Measurements from ENCODE around the gene CCDC40.

The CCDC40 gene

DNA sequence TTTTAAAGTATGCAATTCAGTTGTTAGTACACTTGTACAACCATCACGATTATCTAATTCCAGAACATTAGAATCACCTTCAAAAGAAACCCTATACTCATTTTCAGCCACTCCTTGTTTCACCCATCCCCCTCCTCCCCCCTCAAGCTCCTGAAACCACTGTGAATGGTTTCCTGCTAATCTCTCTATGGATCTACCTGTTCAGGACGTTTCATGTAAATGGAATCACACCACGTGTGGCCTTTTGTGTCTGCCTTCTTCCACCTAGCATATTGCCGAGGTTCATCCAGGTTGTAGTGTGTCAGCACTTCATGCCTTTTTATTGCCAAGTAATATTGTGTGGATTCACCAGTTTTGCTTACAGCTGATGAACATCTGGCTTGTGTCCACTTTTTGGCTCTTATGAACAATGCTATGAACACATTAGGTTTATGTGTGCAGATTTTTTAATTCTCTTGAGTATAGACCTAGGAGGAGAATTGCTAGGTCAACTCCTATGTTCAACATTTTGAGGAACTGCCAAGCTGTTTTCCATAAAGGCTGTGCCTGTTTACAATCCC is 92.6 kb downstream of the CCDC40 start:
- DNase-seq (ENCODE audit: insufficient read length, low spot score) (no peak), FAIRE-seq (no peak)

DNA sequence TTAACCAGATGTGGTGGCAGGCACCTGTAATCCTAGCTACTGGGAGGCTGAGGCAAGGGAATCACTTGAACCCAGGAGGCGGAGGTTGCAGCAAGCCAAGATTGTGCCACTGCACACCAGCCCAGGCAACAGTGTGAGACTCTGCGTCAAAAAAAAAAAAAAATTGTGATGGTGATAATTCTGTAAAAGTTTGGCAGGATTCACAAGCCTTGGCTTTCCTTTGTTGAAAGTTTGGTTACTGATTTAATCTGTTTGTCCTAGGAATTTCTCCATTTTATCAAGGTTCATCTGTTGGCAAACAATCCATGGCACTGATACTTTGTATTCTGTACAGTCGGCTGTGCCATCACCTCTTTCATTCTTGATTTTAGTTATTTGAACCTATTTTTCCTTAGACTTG is 94.5 kb downstream of the CCDC40 start:
- DNase-seq (ENCODE audit: insufficient read length, low spot score) (no peak), FAIRE-seq (no peak)

DNA sequence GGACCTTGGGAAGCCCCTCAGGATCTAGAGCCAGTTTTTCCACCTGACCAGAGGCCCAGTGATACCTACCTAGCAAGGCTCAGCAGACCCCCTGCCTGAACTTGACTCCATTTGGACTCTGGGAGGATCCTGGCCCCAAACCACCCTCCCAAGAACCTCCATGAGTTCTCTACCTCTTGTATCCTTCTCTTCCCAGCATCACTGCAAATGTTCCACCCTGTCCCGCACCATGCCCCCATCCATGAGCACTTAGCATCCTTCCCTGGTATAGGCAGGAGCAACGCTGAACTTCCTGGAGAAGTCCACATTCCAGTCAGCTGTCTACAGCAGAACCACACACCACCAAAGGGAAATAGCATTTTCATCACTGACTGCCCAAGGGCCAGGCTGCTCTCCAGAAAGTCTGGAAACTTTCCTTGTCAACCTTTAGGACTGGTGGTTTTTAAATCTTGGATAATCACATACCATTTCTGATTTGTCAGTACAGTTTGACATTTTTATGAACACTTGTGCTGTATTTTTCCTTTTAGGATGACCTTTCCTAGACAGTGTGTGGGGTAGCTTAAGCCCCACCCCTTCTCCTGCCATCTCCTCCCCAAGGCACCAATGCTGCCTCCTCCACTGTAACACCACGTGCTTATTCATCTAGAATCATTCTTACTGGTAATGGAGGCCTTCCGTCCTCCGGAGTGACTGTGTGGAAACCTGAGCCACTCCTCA is 96.6 kb downstream of the CCDC40 start:
- no peak for DNase-seq (ENCODE audit: insufficient read length, low spot score)
- no peak for FAIRE-seq

DNA sequence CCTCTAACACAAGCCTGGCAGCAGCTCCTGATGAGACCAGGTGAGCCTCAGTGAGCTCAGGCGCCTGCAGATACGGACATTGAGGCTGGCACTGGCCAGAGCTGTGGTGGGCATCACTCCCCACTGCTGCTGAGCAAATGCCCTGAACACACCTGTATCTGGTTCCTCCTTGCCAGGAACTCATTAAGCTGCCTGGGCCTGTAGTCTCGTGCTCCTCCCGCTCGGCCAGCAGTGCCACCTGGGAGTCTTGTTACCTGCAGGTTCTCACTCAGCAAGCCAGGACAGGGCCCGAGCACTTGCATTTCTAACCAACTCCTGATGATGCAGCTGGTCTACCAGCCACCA is 97.2 kb downstream of the CCDC40 start:
- no peak for FAIRE-seq
- DNase-seq (ENCODE audit: insufficient read length, low spot score) = no peak

DNA sequence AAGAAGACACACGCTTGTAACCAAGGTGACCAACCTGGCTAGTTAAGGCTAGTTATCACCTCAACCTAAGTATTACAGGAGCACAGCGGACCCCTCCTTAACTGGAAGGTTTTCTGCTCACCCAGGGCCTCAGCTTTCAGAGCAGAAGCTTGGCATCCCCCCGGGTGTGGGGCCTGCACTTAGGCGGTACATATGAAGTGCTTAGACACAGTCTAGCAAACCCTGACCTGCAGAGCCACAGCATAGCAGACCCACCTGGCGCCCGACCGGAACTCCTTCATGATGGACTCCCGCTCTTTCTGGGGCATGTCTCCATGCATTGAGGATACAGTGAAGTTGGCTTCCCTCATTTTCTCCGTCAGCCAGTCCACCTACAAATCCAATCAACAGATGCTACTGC is 100.7 kb downstream of the CCDC40 start:
- no peak for FAIRE-seq

DNA sequence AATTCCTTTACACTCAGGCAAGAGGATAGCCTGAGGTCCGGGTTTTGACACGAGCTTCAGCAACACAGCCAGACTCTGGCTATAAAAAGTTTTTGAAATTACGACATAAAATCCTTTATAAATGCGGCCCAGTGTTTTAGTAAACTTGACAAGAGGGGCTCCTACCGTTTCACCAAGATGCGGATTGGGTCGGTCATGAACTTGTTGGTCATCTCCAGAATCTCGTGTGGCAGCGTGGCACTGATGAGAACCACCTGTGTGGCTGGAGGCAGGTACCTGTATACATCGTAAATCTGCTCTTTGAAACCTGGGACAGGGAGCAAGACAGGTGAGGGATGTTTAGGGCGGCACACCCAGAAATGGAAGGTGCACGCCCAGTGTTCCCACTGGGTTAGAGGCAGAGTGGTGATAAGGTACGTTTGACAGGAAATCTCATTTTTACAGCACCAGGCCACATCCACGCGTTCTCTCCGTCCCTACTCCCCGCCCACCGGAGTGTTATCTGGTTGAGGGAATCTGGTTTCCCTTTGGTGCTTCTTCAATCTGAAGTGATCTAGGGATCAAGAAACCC is 102.5 kb downstream of the CCDC40 start:
- DNase-seq (ENCODE audit: insufficient read length, low spot score) (no peak), FAIRE-seq (no peak)

More for the DNA sequence above, 100.7 kb downstream of the CCDC40 start:
- no peak for DNase-seq (ENCODE audit: insufficient read length, low spot score)

DNA sequence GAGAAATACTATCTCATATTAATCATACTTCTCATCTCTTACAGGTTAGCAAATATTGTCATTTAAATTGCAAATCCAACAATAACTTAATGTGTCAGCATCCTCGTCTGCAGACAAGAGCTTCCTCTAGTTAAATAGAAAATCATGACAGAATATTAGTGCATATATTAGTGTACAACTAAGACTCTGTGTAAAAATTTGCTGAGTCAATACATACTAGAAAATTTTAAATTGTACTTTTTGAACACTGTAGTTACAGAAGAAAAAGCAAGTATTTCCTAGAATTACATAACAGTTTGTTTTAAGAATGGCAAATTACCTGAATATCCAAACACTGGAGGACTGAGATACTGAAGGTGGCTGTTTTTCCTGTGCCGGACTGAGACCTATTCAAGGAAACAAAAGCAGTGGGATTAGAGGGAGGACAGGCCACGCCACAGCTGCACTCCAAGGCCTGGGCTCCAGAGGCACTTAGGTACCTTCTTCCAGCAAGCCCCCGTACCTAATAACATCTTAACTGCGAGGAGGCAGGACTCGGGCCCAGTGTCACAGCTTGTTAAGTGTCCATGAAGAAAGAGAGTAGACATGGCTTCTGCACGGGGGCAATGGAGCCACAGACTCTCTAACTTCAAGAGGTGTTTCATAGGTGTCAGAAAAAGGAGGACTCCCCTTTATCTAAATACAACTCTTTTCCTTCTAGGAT is 105.2 kb downstream of the CCDC40 start:
- DNase-seq (ENCODE audit: insufficient read length, low spot score) (no peak), FAIRE-seq (no peak)

DNA sequence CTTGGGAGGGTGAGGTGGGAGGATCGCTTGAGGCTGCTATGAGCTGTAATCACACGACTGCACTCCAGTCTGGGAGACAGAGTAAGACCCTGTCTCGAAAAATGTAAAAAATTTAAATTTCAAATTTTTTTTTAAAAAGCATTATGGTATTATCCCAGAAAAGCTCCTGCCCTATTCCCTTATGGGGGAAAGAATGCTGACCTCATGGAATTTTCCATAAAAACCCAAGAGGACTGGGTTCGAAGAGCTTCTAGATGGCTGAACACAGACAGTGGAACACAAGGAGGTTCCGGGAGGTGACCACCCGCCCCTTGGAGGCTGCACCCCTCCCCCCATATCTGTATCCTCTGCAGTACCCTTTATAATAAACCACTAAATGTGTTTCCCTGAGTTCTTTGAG is 106.5 kb downstream of the CCDC40 start:
- FAIRE-seq = no peak
- DNase-seq (ENCODE audit: insufficient read length, low spot score) = no peak

DNA sequence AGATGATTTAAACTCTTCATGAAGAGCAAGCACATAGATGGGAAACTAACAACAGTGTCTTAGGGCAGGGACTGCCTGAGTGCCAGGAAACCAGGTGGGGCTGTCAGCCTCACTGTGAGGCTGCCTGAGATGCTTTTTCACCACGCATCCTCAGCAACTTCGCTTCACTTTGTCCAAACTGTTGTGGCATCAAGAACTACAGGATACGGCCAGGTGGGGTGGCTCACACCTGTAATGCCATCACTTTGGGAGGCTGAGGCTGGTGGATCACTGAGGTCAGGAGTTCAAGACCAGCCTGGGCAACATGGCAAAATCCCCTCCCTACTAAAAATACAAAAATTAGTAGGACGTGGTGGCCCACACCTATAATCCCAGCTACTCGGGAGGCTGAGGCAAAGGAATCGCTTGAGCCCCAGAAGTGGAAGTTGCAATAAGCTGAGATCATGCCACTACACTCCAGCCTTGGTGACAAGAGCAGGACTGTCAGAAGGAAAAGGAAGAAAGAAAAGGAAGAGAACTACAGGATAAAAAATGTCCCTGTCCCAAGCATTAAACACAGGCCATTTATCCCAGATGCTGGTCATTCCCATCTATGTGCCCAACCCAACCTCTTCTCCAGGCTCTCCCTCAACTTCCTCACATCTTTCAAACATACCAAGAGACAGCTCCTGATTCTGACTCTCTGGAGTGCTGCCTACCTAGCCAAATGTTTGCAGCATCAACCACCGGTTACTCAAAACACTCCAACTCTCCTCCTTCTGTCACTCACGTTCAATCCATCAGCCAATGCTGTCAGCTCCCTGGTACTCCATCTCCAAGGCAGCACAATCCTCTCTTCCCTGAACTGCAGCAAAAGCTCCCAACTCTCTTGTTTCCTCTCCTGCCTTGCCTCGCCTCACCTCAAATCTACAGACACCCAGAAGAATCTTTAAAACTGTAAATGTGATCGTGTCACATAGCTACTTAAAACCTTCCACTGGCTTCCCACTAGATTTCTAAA is 108.9 kb downstream of the CCDC40 start:
- no peak for FAIRE-seq
- DNase-seq (ENCODE audit: insufficient read length, low spot score) = no peak

DNA sequence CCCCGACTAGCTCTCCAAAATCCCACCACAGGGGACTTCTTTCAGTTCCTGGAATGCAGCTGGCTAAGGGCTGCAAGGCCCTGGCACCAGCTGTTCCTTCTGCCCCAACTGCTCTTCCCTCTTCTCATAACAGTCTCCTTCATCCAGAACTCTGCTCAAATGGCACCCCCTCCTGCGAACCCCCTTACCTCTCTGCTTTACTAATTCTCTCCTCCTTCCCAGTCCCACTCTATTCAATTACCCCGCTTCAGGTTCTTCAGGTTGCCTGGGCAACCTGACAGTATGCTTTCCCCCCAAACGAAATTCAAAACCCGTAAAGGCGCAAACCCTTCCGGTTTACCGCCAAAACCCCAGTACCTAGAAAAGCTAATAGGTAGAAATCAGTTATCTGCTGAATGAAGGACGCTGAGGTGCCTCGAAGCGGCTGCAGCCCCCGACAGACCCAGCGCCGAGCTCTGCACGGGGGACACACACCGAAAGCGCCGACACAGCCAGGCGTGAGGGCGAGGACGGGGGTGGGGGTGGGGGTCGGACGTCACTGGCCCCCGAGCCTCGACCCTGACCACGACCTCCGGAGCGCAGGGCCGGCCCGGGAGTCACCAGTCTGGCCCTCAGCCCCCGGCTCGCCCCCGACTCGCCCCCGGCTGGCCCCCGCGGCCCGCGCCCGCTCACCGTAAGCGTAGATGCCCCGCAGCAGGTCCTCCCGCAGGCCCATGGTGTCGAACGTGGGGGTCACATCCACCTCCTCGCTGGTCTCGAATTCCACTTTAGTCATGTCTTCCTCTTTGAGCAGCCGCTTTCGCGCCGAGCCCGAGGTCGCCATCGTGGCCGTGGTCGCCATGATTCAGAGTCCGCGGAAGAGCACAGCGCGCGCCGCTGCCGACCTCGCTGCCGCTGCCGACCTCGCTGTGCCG is 109.9 kb downstream of the CCDC40 start:
- DNase-seq (ENCODE audit: insufficient read length, low spot score) = no peak
- FAIRE-seq = no peak

DNA sequence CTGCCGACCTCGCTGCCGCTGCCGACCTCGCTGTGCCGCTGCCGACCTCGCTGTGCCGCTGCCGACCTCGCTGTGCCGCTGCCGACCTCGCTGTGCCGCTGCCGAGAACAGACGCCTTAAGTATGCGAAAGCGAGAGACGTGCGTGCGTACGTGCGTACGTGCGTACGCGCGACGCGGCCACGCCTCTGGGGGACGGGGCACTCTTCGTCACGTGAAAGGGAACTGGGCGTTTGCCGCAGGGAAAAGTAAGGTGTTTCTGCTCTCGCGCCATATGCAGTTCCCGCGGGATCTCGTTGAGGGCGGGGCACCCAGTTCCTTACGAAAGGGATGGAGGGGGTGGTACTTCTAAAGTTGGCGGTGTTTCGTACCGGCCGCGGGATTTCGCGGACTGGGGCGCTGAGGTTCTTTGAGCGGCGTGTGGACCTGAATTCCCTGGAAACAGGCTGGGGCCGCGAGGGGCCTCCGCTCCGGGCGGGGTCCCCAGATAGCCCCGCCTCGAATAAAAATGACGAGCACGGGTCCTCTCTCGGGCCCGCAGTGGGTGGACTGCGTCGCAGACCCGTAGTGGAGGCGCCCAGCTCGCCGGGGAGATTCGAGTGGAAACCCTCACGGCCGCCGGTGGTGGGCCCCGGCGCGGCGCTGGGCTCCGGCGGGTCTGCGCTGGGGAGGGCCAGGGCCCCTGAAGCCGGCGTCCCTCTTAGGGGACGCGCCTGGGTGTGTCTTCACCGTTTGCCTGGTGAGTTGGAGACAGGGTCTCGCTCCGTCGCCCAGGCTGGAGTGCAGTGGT is 110.8 kb downstream of the CCDC40 start, which contains the start of gene EIF4A3:
TSS of gene EIF4A3 (minus strand) at position 94 of the 788 bp plus-strand sequence. CDS start 167 bp downstream, outside the sequence.
- FAIRE-seq = peak; percentile 99

More for the DNA sequence above, 110.8 kb downstream of the CCDC40 start, which contains the start of gene EIF4A3:
- DNase-seq (ENCODE audit: insufficient read length, low spot score) = peak; percentile 99

All from HTR-8/SVneo (cell line).